Activated CD8-positive, alpha-beta T cell treated with anti-CD3 and anti-CD28 coated beads for 36 hours (primary cell): ENCODE data around the gene TOMM40. TPM values are rescaled to one million over a fixed set of nuclear protein-coding genes. Genes with fewer than 3 reads are reported as not detected.
"Not testable (repeated sequence)": the region's sequence is repeated elsewhere in the genome, so short reads cannot be mapped to it uniquely, and the experiment has no call there.

Experiments used
- ATAC-seq: fragments of 200-7000 bp; cut with Tn5 transposase; one replicate; pipeline ENCODE4 v1.10.0; 2021; ENCODE audit warnings: mild to moderate bottlenecking, moderate library complexity
- CTCF ChIA-PET: fragments of 350-600 bp; sonication (Branson Sonifier 250); formaldehyde crosslinking; loops from one replicate; lab custom pipeline; 2021; ENCODE audit warnings: antibody characterized with exemption; lab: Charles Lee
- POLR2A ChIA-PET: fragments of 350-600 bp; sonication (Branson Sonifier 250); formaldehyde crosslinking; loops from one replicate; lab custom pipeline; 2021; ENCODE audit warnings: antibody characterized with exemption; lab: Charles Lee
- DNase-seq: peaks from one replicate; pipeline ENCODE4 v3.0.0-alpha.2; 2020
- H3K27ac Mint-ChIP-seq: one replicate; pipeline ENCODE4 v1.8.0; 2021; ENCODE audit warnings: mild to moderate bottlenecking, mixed read lengths
- H3K27me3 Mint-ChIP-seq: one replicate; pipeline ENCODE4 v1.8.0; 2021; ENCODE audit warnings: mixed read lengths
- H3K36me3 Mint-ChIP-seq: one replicate; pipeline ENCODE4 v1.8.0; 2021; ENCODE audit warnings: low read depth, mixed read lengths
- H3K4me1 Mint-ChIP-seq: one replicate; pipeline ENCODE4 v1.8.0; 2021; ENCODE audit warnings: low read depth, mixed read lengths
- H3K4me3 Mint-ChIP-seq: one replicate; pipeline ENCODE4 v1.8.0; 2021; ENCODE audit warnings: mild to moderate bottlenecking, moderate library complexity, mixed read lengths
- H3K9me3 Mint-ChIP-seq: one replicate; pipeline ENCODE4 v1.8.0; 2021; ENCODE audit warnings: mixed read lengths
- CTCF ChIP-seq: fragments of 200-600 bp; IDR thresholded peaks from one replicate; pipeline ENCODE4 v1.8.0; 2022; ENCODE audit warnings: antibody characterized with exemption, mild to moderate bottlenecking
- intact Hi-C: fragments of 100-400 bp; cut with micrococcal nuclease; formaldehyde crosslinking; loops from one replicate; pipeline ENCODE4 v1.10.0; 2022
- total RNA-seq, 2 experiments: library from RNA; stranded (reverse); gene quantifications; one replicate each; pipeline ENCODE4 v1.2.3, GENCODE V29; 2021

The TOMM40 gene
- total RNA-seq, 2 experiments from 2014 or later, result 134 to 138 TPM

DNA sequence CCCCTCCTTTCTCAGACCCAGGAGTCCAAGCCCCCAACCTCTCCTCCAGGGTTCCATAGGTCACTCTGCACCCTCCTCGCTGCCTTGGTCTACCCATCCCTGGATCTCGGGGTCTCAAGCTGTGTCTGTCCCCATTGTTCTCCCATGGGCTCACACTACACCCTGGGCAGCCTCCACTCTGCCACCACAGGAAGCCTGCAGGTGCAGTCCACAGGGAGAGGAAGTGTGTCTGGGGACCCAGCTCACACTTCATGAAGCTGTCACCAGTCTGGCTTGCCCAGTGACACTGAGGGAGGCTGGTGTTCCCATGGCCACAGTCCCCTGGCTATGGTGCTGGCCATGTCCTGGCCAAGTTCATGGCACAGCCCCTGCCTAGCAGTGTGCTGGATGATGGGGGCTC lies 39.6 kb upstream of the TOMM40 start:
- CTCF ChIA-PET, result no interaction called here
- Mint-ChIP-seq H3K9me3 (no peaks in the 10 kb centered on the region), H3K27ac (no peak overlapping the region), H3K27me3 (peaks cover 19% of the 10 kb centered on the region), H3K4me1 (peaks cover 9% of the 10 kb centered on the region), H3K4me3 (no peak overlapping the region), H3K36me3 (no peaks in the 10 kb centered on the region)
- no peak for TF ChIP-seq CTCF
- POLR2A ChIA-PET, result no interaction called here
- DNase-seq (no peak), ATAC-seq (no peak)
- intact Hi-C loops, result no loop called here

DNA sequence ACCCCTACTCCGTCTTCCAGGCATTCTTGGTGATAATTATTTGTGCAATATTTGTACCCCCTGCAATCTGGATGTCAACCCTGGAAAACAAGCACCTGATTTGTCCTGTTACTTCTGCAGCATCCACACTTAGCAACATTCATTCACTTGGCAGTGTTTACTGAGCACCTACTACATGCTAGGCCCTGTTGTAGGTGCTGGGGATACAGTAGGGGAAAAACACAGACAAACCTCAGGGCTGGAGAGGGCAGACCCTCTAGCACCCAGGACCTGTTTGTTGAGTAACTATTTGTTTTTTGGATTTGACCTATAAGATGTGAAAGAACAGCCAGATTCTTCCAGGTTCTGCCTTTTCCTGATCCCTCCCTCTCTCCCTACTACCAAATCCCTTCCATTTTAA lies 35.4 kb upstream of the TOMM40 start:
- Mint-ChIP-seq H3K4me1 (no peaks in the 10 kb centered on the region), H3K27me3 (no peaks in the 10 kb centered on the region), H3K4me3 (no peak overlapping the region), H3K27ac (no peak overlapping the region), H3K36me3 (no peaks in the 10 kb centered on the region), H3K9me3 (no peaks in the 10 kb centered on the region)
- CTCF ChIA-PET, result no interaction called here
- POLR2A ChIA-PET, result no interaction called here
- no peak for DNase-seq
- intact Hi-C loops, result no loop called here
- no peak for ATAC-seq
- TF ChIP-seq CTCF, result no peak

DNA sequence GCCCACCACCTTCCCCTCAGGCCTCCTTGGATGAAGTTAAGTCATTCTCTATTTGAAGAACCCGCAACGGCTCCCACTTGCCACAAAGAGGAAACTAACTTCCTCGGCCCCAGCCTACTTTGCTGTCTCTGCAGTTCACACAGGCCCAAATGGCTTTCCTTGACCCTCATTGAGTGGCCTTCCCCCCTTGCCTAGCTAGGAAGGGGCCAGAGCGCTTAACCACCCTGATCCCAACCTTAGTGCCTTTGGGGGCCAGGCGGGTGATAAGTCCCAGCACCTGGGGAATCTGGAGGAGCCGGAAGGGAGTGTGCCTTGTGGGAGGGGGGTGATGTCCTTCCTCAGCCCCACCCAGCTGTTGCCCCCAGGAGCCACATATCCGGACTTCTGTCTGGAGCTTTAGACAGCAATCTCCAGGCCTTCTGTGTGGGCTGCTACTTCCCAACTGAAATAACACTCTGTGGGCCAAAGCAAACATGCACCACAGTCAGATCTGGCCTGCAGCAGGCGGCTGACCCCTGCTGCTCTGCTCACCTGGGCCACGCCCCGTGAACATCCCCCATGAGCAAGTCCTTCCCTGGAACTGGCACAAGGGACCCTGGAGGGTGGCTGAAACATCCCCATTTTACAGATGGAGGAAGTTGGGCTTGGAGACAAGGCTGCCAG lies 34.5 kb upstream of the TOMM40 start:
- TF ChIP-seq CTCF, result no peak
- Mint-ChIP-seq H3K27ac (no peak overlapping the region), H3K9me3 (no peaks in the 10 kb centered on the region), H3K27me3 (no peaks in the 10 kb centered on the region), H3K4me1 (no peaks in the 10 kb centered on the region), H3K36me3 (no peaks in the 10 kb centered on the region), H3K4me3 (no peak overlapping the region)
- intact Hi-C loops, result no loop called here
- DNase-seq, result no peak
- no peak for ATAC-seq
- ChIA-PET POLR2A (no interaction called here), CTCF (interaction anchor here (0.8 to 1.1 kb wide), 2 partner anchors 11 to 72 kb away, joined by 3 to 4 read pairs; partner anchors contain the start of gene NECTIN2)

GRCh38 chr19:44857837-44858236 lies 33.2 kb upstream of the TOMM40 start:
- no peaks in the 10 kb centered on the region for H3K27me3 Mint-ChIP-seq
- intact Hi-C loops, result no loop called here
- no peak overlapping the region for H3K27ac Mint-ChIP-seq
- no peaks in the 10 kb centered on the region for H3K36me3 Mint-ChIP-seq
- POLR2A ChIA-PET, result no interaction called here
- no peaks in the 10 kb centered on the region for H3K9me3 Mint-ChIP-seq
- ATAC-seq (no peak), DNase-seq (no peak)
- no peaks in the 10 kb centered on the region for H3K4me1 Mint-ChIP-seq
- TF ChIP-seq CTCF, result no peak
- no peak overlapping the region for H3K4me3 Mint-ChIP-seq
- CTCF ChIA-PET, result interaction anchor here (1.0 to 1.2 kb wide), 3 partner anchors 15 to 73 kb away, joined by 3 to 4 read pairs (median 3); no protein-coding TSS in a partner anchor

DNA sequence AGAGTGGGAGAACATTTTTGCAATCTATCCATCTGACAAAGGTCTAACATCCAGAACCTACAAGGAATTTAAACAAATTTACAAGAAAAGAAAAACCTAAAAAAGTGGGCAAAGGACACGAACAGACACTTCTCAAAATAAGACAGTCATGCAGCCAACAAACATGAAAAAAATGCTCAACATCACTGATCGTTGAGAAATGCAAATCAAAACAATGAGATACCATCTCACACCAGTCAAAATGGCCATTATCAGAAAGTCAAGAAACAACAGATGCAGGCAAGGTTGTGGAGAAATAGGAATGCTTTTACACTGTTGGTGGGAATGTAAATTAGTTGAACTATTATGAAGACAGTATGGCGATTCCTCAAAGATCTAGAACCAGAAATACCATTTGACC lies 29.5 kb upstream of the TOMM40 start:
- CTCF ChIA-PET, DNase-seq, H3K4me1 Mint-ChIP-seq, POLR2A ChIA-PET, H3K27ac Mint-ChIP-seq, ATAC-seq, H3K9me3 Mint-ChIP-seq, H3K4me3 Mint-ChIP-seq, H3K27me3 Mint-ChIP-seq, intact Hi-C loops, H3K36me3 Mint-ChIP-seq: not testable (repeated sequence)
